IPS-15b (cell line): ENCODE measurements around the gene BTBD9.

ENCODE experiments used
- H3K27me3 ChIP-seq: one replicate; pipeline ENCODE4 v1.6.1; 2013; ENCODE audit warnings: low read length; ENCODE audit not compliant: control insufficient read depth, insufficient read depth
- H3K36me3 ChIP-seq: one replicate; pipeline ENCODE4 v1.6.1; 2013; ENCODE audit warnings: low read length; ENCODE audit not compliant: control insufficient read depth, insufficient read depth
- H3K4me1 ChIP-seq: one replicate; pipeline ENCODE4 v1.6.1; 2013; ENCODE audit warnings: mild to moderate bottlenecking, low read length; ENCODE audit not compliant: control insufficient read depth, insufficient read depth
- H3K4me3 ChIP-seq: one replicate; pipeline ENCODE4 v1.5.1; 2013; ENCODE audit warnings: low read depth, low read length
- H3K9ac ChIP-seq: one replicate; pipeline ENCODE4 v1.6.1; 2013; ENCODE audit warnings: low read depth, mild to moderate bottlenecking, low read length
- H3K9me3 ChIP-seq: one replicate; pipeline ENCODE4 v1.6.1; 2013; ENCODE audit warnings: mild to moderate bottlenecking, low read length; ENCODE audit not compliant: control insufficient read depth, insufficient read depth

The BTBD9 gene

GRCh38 chr6:38261626-38262025 lies 378.1 kb downstream of the BTBD9 start:
- peaks cover 22% of the 10 kb centered on the region for H3K4me1 ChIP-seq
- no peak overlapping the region for H3K9ac ChIP-seq
- H3K27me3 ChIP-seq, result no peaks in the 10 kb centered on the region
- no peak overlapping the region for H3K4me3 ChIP-seq
- no peaks in the 10 kb centered on the region for H3K36me3 ChIP-seq
- no peaks in the 10 kb centered on the region for H3K9me3 ChIP-seq

- peaks cover 22% of the 10 kb centered on the region for H3K4me1 ChIP-seq
- no peaks in the 10 kb centered on the region for H3K36me3 ChIP-seq
- no peak overlapping the region for H3K4me3 ChIP-seq
- no peak overlapping the region for H3K9ac ChIP-seq
- no peaks in the 10 kb centered on the region for H3K27me3 ChIP-seq
- no peaks in the 10 kb centered on the region for H3K9me3 ChIP-seq
Measured at GRCh38 chr6:38259736-38260135, 380.0 kb downstream of the BTBD9 start.

GRCh38 chr6:38248500-38249234 lies 391.1 kb downstream of the BTBD9 start:
- Histone ChIP-seq H3K9me3 (no peaks in the 10 kb centered on the region), H3K36me3 (no peaks in the 10 kb centered on the region), H3K4me3 (no peak overlapping the region), H3K9ac (no peak overlapping the region), H3K4me1 (no peaks in the 10 kb centered on the region), H3K27me3 (no peaks in the 10 kb centered on the region)

GRCh38 chr6:38245295-38245694 lies 394.4 kb downstream of the BTBD9 start:
- Histone ChIP-seq H3K36me3 (no peaks in the 10 kb centered on the region), H3K4me1 (no peaks in the 10 kb centered on the region), H3K4me3 (no peak overlapping the region), H3K27me3 (no peaks in the 10 kb centered on the region), H3K9ac (no peak overlapping the region), H3K9me3 (no peaks in the 10 kb centered on the region)

GRCh38 chr6:38244869-38245268 lies 394.9 kb downstream of the BTBD9 start:
- H3K4me3 ChIP-seq, result no peak overlapping the region
- no peaks in the 10 kb centered on the region for H3K36me3 ChIP-seq
- no peaks in the 10 kb centered on the region for H3K4me1 ChIP-seq
- no peak overlapping the region for H3K9ac ChIP-seq
- no peaks in the 10 kb centered on the region for H3K27me3 ChIP-seq
- no peaks in the 10 kb centered on the region for H3K9me3 ChIP-seq

- no peaks in the 10 kb centered on the region for H3K36me3 ChIP-seq
- H3K4me3 ChIP-seq, result no peak overlapping the region
- no peaks in the 10 kb centered on the region for H3K9me3 ChIP-seq
- H3K27me3 ChIP-seq, result no peaks in the 10 kb centered on the region
- no peaks in the 10 kb centered on the region for H3K4me1 ChIP-seq
- H3K9ac ChIP-seq, result no peak overlapping the region
Measured at GRCh38 chr6:38241200-38241871, 398.4 kb downstream of the BTBD9 start.

GRCh38 chr6:38239719-38240451 lies 399.8 kb downstream of the BTBD9 start:
- Histone ChIP-seq H3K27me3 (no peaks in the 10 kb centered on the region), H3K4me3 (no peak overlapping the region), H3K9me3 (no peaks in the 10 kb centered on the region), H3K36me3 (no peaks in the 10 kb centered on the region), H3K4me1 (peaks cover 7% of the 10 kb centered on the region), H3K9ac (no peak overlapping the region)

- no peak overlapping the region for H3K9ac ChIP-seq
- no peaks in the 10 kb centered on the region for H3K27me3 ChIP-seq
- H3K4me1 ChIP-seq, result peaks cover 13% of the 10 kb centered on the region
- no peak overlapping the region for H3K4me3 ChIP-seq
- H3K9me3 ChIP-seq, result no peaks in the 10 kb centered on the region
- no peaks in the 10 kb centered on the region for H3K36me3 ChIP-seq
Measured at GRCh38 chr6:38236631-38237030, 403.1 kb downstream of the BTBD9 start.

- H3K27me3 ChIP-seq, result no peaks in the 10 kb centered on the region
- peaks cover 13% of the 10 kb centered on the region for H3K4me1 ChIP-seq
- no peaks in the 10 kb centered on the region for H3K36me3 ChIP-seq
- H3K9me3 ChIP-seq, result no peaks in the 10 kb centered on the region
- H3K4me3 ChIP-seq, result no peak overlapping the region
- H3K9ac ChIP-seq, result no peak overlapping the region
Measured at GRCh38 chr6:38234934-38235682, 404.6 kb downstream of the BTBD9 start.

GRCh38 chr6:38234141-38234540 lies 405.6 kb downstream of the BTBD9 start:
- peaks cover 13% of the 10 kb centered on the region for H3K4me1 ChIP-seq
- no peak overlapping the region for H3K4me3 ChIP-seq
- no peaks in the 10 kb centered on the region for H3K9me3 ChIP-seq
- H3K9ac ChIP-seq, result no peak overlapping the region
- H3K36me3 ChIP-seq, result no peaks in the 10 kb centered on the region
- no peaks in the 10 kb centered on the region for H3K27me3 ChIP-seq

- H3K4me3 ChIP-seq, result no peak overlapping the region
- H3K36me3 ChIP-seq, result no peaks in the 10 kb centered on the region
- peaks cover 13% of the 10 kb centered on the region for H3K4me1 ChIP-seq
- no peaks in the 10 kb centered on the region for H3K27me3 ChIP-seq
- no peak overlapping the region for H3K9ac ChIP-seq
- H3K9me3 ChIP-seq, result no peaks in the 10 kb centered on the region
Measured at GRCh38 chr6:38233161-38233791, 406.5 kb downstream of the BTBD9 start.
